ENCODE data around the gene KRTAP10-8.

Gene KRTAP10-8

DNA sequence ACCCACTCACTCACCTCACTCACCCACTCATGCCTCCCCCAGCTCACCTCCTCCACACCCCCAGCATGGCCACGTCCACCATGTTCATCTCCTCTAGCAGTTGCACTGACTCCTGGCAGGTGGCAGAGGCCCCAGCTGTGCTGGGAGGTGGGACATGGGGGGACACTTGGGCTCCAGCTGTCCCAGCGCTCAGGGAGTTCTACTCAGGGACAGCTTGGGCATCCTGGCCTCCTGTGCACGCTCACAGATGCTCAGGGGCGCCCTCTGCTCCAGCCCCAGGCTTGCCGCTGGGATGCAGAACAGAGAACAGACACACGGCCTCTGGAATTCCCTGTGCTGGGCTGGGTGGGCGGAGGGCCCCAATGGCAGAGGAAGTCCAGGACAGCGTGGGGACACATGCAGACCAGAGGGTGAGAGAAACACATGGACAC lies 5.2 kb downstream of the KRTAP10-8 start:
- H3K4me3 ChIP-seq (ENCODE audit: low read length) = no peak overlapping the region
- no peak for DNase-seq (ENCODE audit: low read depth)
- TF ChIP-seq, protein P1, sequence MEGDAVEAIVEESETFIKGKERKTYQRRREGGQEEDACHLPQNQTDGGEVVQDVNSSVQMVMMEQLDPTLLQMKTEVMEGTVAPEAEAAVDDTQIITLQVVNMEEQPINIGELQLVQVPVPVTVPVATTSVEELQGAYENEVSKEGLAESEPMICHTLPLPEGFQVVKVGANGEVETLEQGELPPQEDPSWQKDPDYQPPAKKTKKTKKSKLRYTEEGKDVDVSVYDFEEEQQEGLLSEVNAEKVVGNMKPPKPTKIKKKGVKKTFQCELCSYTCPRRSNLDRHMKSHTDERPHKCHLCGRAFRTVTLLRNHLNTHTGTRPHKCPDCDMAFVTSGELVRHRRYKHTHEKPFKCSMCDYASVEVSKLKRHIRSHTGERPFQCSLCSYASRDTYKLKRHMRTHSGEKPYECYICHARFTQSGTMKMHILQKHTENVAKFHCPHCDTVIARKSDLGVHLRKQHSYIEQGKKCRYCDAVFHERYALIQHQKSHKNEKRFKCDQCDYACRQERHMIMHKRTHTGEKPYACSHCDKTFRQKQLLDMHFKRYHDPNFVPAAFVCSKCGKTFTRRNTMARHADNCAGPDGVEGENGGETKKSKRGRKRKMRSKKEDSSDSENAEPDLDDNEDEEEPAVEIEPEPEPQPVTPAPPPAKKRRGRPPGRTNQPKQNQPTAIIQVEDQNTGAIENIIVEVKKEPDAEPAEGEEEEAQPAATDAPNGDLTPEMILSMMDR (conservative IDR thresholded peaks at IDR 0.05; ENCODE audit: low read depth, low read length) = no peak

DNA sequence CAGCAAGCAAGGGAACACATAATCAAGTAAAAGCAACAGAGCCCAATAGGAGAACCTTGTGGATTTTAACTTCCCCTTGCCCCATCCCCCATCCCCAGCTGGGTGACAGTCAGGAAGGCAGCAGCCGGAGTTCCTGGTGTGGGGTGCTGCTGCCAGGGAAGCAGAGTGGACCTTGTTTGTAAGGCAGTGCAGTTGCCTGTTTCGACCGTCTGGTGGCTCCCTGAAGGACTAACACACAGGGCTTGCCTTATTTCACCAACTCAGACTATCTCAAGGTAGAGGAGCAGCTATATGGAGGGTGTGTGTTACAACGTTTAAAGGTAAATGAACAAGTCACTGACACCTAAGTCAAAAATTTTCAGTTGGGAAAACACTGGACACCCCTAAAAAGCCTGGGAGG lies 6.6 kb downstream of the KRTAP10-8 start:
- no peak overlapping the region for H3K4me3 ChIP-seq (ENCODE audit: low read length)
- DNase-seq (ENCODE audit: low read depth) = no peak
- TF ChIP-seq, protein P1 (conservative IDR thresholded peaks at IDR 0.05; ENCODE audit: low read depth, low read length) = no peak

DNA sequence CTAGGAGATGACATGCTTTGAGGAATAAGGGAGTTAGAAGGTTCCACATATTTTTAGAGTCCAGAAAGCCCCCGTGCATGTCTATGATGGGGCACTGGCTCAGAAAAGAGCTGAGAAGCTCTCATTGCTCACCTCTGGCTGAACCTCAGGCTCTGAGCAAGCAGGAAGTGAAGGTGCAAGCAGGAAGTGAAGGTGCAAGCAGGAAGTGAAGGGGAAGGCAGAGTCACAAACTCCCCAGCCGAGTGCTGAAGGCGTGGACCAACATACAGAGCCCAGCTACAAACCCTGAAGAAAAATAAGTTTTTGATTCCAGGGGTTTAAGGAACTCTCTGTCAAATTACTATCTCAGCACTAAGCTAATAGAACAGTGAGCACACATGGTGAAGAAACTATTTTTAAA lies 7.0 kb downstream of the KRTAP10-8 start:
- no peak overlapping the region for H3K4me3 ChIP-seq (ENCODE audit: low read length)
- no peak for DNase-seq (ENCODE audit: low read depth)
- TF ChIP-seq, protein P1 (conservative IDR thresholded peaks at IDR 0.05; ENCODE audit: low read depth, low read length) = no peak

DNA sequence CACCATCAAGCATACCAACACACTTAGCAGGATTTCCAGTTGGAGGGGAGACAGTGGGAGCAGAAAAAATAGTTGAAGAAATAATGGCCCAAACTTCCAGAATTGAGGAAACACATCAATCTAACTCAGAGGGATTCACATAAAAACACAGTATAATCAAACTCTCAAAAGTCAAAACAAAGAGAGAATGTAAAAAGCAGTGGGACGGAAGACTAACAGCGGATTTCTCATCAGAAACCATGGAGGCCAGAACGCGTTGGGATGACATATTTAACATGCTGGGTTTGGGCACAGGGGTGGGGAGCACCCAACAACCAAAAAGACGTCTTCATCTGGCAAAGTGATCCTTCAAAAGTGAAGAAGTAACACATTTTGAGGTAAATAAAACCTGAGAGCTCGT lies 8.0 kb downstream of the KRTAP10-8 start:
- no peak overlapping the region for H3K4me3 ChIP-seq (ENCODE audit: low read length)
- TF ChIP-seq, protein P1 (conservative IDR thresholded peaks at IDR 0.05; ENCODE audit: low read depth, low read length) = no peak
- no peak for DNase-seq (ENCODE audit: low read depth)

DNA sequence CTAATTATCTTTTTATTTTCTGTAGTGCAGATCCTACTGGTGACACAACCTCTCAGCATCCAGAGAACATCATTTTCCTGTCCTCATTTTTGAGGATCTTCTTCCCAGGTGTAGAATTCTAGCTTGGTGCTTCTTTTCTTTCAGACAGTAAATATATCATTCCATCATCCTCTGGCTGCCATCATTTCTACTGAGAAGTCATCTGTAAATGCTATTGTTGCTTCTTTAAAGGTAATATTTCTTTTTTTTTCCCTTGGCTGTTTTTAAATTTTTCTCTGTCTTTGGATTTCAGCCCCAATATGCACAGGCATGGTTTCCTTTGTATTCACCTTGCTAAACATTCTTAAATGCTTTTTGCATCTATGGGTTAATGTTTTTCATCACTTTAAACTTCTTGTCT lies 11.7 kb downstream of the KRTAP10-8 start:
- TF ChIP-seq, protein P1 (conservative IDR thresholded peaks at IDR 0.05; ENCODE audit: low read depth, low read length) = no peak
- H3K4me3 ChIP-seq (ENCODE audit: low read length) = no peak overlapping the region
- DNase-seq (ENCODE audit: low read depth) = no peak

DNA sequence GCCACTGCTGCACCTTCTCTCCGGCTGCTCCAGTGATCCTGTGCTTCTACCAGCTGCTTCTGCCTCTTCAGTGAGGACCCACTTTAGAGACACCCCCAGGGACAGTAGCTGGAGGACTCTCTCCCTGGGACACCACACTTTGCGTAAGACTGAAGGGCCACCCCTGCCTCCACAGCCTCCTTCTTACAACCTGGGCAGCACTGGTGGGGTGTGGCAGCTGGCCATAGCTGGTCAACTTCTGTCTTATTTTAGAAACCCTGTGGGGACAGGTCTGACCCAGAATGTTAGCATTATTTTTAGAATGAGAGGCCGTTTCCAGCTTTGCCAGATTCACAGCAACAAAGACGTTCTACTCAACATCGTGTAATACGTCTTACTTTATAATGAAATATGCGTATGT lies 13.9 kb downstream of the KRTAP10-8 start:
- H3K4me3 ChIP-seq (ENCODE audit: low read length) = no peak overlapping the region
- TF ChIP-seq, protein P1 (conservative IDR thresholded peaks at IDR 0.05; ENCODE audit: low read depth, low read length) = no peak
- DNase-seq (ENCODE audit: low read depth) = no peak

DNA sequence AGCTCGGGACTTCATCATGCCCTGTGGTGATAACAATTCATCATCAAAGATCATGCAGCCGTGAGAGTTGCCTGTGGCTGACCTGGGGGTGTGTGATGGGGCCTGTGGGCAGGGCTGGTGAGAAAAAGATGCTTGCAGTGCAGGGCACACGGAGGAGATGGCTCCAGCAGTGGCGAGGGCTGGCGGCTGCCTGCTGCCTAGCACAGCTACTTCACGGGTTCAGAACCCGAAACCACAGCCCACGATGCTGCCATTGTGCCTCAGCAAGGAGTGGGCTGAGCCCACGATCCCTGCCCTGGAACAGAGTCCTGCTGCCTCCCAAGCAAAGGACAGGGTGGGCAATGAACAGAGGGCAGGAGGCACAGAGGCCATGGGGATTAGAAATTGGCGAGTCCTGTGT lies 14.4 kb downstream of the KRTAP10-8 start:
- no peak for DNase-seq (ENCODE audit: low read depth)
- no peak overlapping the region for H3K4me3 ChIP-seq (ENCODE audit: low read length)
- TF ChIP-seq, protein P1 (conservative IDR thresholded peaks at IDR 0.05; ENCODE audit: low read depth, low read length) = no peak
